Panc1 (cell line): ENCODE measurements around the gene RBMS1. TPM values are rescaled to one million over a fixed set of nuclear protein-coding genes. Genes with fewer than 3 reads are reported as not detected.
"Not testable (repeated sequence)": the region's sequence is repeated elsewhere in the genome, so short reads cannot be mapped to it uniquely, and the experiment has no call there.

Source experiments
- ATAC-seq: fragments of 200-7000 bp; cut with Tn5 transposase; 2 replicates; pipeline ENCODE4 v1.9.1; 2020; ENCODE audit warnings: mild to moderate bottlenecking, moderate library complexity
- BruUV-seq: library from RNA; stranded (reverse); fragments of 400-500 nt; replicated peaks from 2 replicates; lab custom pipeline; 2021; lab: Mats Ljungman, UMichigan
- CTCF ChIA-PET: fragments of 300-600 bp; sonication (Branson Sonifier 250); formaldehyde crosslinking; loops from one replicate; lab custom pipeline; 2022; ENCODE audit warnings: antibody characterized with exemption; lab: Charles Lee
- POLR2A ChIA-PET: fragments of 300-600 bp; sonication (Branson Sonifier 250); formaldehyde crosslinking; loops from one replicate; lab custom pipeline; 2022; ENCODE audit warnings: antibody characterized with exemption; lab: Charles Lee
- DNase-seq: peaks from one replicate; pipeline ENCODE4 v3.0.0-alpha.2; 2010; ENCODE audit warnings: low read depth, low spot score
- H3K27ac ChIP-seq: 2 replicates; pipeline ENCODE4 v1.5.1; 2011; ENCODE audit warnings: mild to moderate bottlenecking, low read length, inconsistent platforms
- H3K27me3 ChIP-seq: fragments of 200-500 bp; sonication (Bioruptor generic); 2 replicates; pipeline ENCODE4 v1.6.0; 2014; ENCODE audit warnings: low read length, inconsistent platforms; ENCODE audit not compliant: control insufficient read depth, insufficient read depth
- H3K36me3 ChIP-seq: fragments of 200-500 bp; sonication (Bioruptor generic); 2 replicates; pipeline ENCODE4 v1.5.1; 2014; ENCODE audit warnings: inconsistent platforms, mild to moderate bottlenecking, low read length, moderate library complexity; ENCODE audit not compliant: control insufficient read depth, insufficient read depth
- H3K4me1 ChIP-seq: 2 replicates; pipeline ENCODE4 v1.5.1; 2011; ENCODE audit warnings: inconsistent platforms, mild to moderate bottlenecking, low read length, moderate library complexity; ENCODE audit not compliant: control insufficient read depth, insufficient read depth
- H3K4me3 ChIP-seq, 2 experiments: 2 replicates each; pipeline ENCODE4 v1.5.1; 2011 to 2012; ENCODE audit warnings: low read depth in 2 of 2, low read length in 2 of 2, mild to moderate bottlenecking in 2 of 2, inconsistent platforms in 1 of 2, moderate library complexity in 1 of 2
- H3K9me3 ChIP-seq: fragments of 200-500 bp; sonication (Bioruptor generic); 2 replicates; pipeline ENCODE4 v1.5.1; 2014; ENCODE audit warnings: low read depth, mild to moderate bottlenecking, inconsistent platforms, low read length, moderate library complexity; ENCODE audit not compliant: control insufficient read depth, insufficient read depth
- CTCF ChIP-seq: fragments of 450-650 bp; IDR thresholded peaks from 2 replicates; pipeline ENCODE4 v1.5.1; 2017; ENCODE audit warnings: mild to moderate bottlenecking
- POLR2AphosphoS5 ChIP-seq: IDR thresholded peaks from 2 replicates; pipeline ENCODE4 v1.6.1; 2012; ENCODE audit warnings: mild to moderate bottlenecking, low read depth, low read length, moderate library complexity
- REST ChIP-seq, 2 experiments: IDR thresholded peaks; 2 replicates each; pipeline ENCODE4 v1.6.1; 2011 to 2012; ENCODE audit warnings: low read depth in 2 of 2, control low read depth in 1 of 2, low read length in 1 of 2, mild to moderate bottlenecking in 1 of 2, moderate library complexity in 1 of 2; ENCODE audit not compliant: insufficient read depth in 1 of 2
- SIN3A ChIP-seq: IDR thresholded peaks from 2 replicates; pipeline ENCODE4 v1.6.1; 2012; ENCODE audit warnings: low read depth, mild to moderate bottlenecking, low read length, moderate library complexity, borderline replicate concordance; ENCODE audit not compliant: insufficient read depth
- TCF7L2 ChIP-seq: IDR thresholded peaks from 2 replicates; pipeline ENCODE4 v1.6.1; 2011; ENCODE audit warnings: mild to moderate bottlenecking, low read depth, low read length, inconsistent platforms
- in situ Hi-C: cut with HindIII; loops from 2 replicates; pipeline ENCODE4 v1.10.0; 2016; ENCODE audit warnings: low sequenced_read_pairs, low pct_unique_long_range_greater_than_20kb
- intact Hi-C: fragments of 100-400 bp; cut with micrococcal nuclease; formaldehyde crosslinking; loops from one replicate; pipeline ENCODE4 v1.10.0; 2022; ENCODE audit not compliant: unreplicated experiment
- total RNA-seq: library from RNA; stranded (reverse); gene quantifications from one replicate; pipeline ENCODE4 v1.2.1, GENCODE V29; 2021; ENCODE audit not compliant: unreplicated experiment

The RBMS1 gene
- total RNA-seq, 1 experiment from 2014 or later, result 67.0 TPM

- no peak overlapping the region for H3K4me3 ChIP-seq
- H3K27me3 ChIP-seq, result no peaks in the 10 kb centered on the region
- 0 out of 2 replicates have a peak, but pooled peaks cover 2% of the 10 kb centered on the region for H3K4me1 ChIP-seq
- intact Hi-C loops (no loop called here), in situ Hi-C loops (no loop called here)
- BruUV-seq, result no TSS peak
- H3K27ac ChIP-seq, result no peak overlapping the region
- no peak for DNase-seq
- ChIA-PET POLR2A (no interaction called here), CTCF (no interaction called here)
- TF ChIP-seq REST (IDR thresholded peaks at IDR 0.05; ENCODE audit: insufficient read depth in 1 of 2, low read depth in 2 of 2, low read length in 1 of 2), result no peak
- no peak for TF ChIP-seq TCF7L2
- no peak for TF ChIP-seq POLR2AphosphoS5
- no peak for TF ChIP-seq CTCF
- no peak for TF ChIP-seq SIN3A
- no peak for ATAC-seq
- H3K36me3 ChIP-seq, result no peaks in the 10 kb centered on the region
- no peaks in the 10 kb centered on the region for H3K9me3 ChIP-seq
Observed at GRCh38 chr2:160450486-160450885, 43.1 kb downstream of the RBMS1 start.

- POLR2A ChIA-PET, DNase-seq, in situ Hi-C loops, H3K4me3 ChIP-seq, H3K9me3 ChIP-seq, H3K27ac ChIP-seq, BruUV-seq, H3K27me3 ChIP-seq, intact Hi-C loops, CTCF ChIA-PET, H3K4me1 ChIP-seq, H3K36me3 ChIP-seq, ATAC-seq: not testable (repeated sequence)
Observed at GRCh38 chr2:160448821-160449220, 44.8 kb downstream of the RBMS1 start.

GRCh38 chr2:160445673-160446072, 47.9 kb downstream of the RBMS1 start:
- H3K27ac ChIP-seq, result no peak overlapping the region
- no peaks in the 10 kb centered on the region for H3K27me3 ChIP-seq
- intact Hi-C loops, result no loop called here
- H3K4me3 ChIP-seq, result no peak overlapping the region
- CTCF ChIA-PET, result no interaction called here
- in situ Hi-C loops, result no loop called here
- POLR2A ChIA-PET, result no interaction called here
- TF ChIP-seq SIN3A (no peak), POLR2AphosphoS5 (no peak), REST (IDR thresholded peaks at IDR 0.05; ENCODE audit: insufficient read depth in 1 of 2, low read depth in 2 of 2, low read length in 1 of 2) (no peak), TCF7L2 (no peak), CTCF (no peak)
- no peaks in the 10 kb centered on the region for H3K9me3 ChIP-seq
- H3K4me1 ChIP-seq, result no peaks in the 10 kb centered on the region
- DNase-seq, result no peak
- no peaks in the 10 kb centered on the region for H3K36me3 ChIP-seq
- BruUV-seq, result no TSS peak
- no peak for ATAC-seq
